Activated naive CD4-positive, alpha-beta T cell treated with anti-CD3 and anti-CD28 coated beads for 36 hours (primary cell): ENCODE measurements around the gene CFAP74. TPM values are rescaled to one million over a fixed set of nuclear protein-coding genes. Genes with fewer than 3 reads are reported as not detected.
A peak's percentile ranks its signal among the peaks of the same experiment; 100 is the strongest.

ENCODE experiments used
- CTCF ChIA-PET: fragments of 350-600 bp; sonication (Branson Sonifier 250); formaldehyde crosslinking; loops from one replicate; lab custom pipeline; 2021; ENCODE audit warnings: antibody characterized with exemption; lab: Charles Lee
- DNase-seq: peaks from one replicate; pipeline ENCODE4 v3.0.0-alpha.2; 2020
- H3K27ac Mint-ChIP-seq: one replicate; pipeline ENCODE4 v1.8.0; 2021; ENCODE audit warnings: mild to moderate bottlenecking, mixed read lengths
- H3K27me3 Mint-ChIP-seq: one replicate; pipeline ENCODE4 v1.8.0; 2021; ENCODE audit warnings: low read depth, mixed read lengths
- H3K36me3 Mint-ChIP-seq: one replicate; pipeline ENCODE4 v1.8.0; 2021; ENCODE audit warnings: low read depth, mixed read lengths
- H3K4me1 Mint-ChIP-seq: one replicate; pipeline ENCODE4 v1.8.0; 2021; ENCODE audit warnings: low read depth, mixed read lengths
- H3K4me3 Mint-ChIP-seq: one replicate; pipeline ENCODE4 v1.8.0; 2021; ENCODE audit warnings: mild to moderate bottlenecking, moderate library complexity, mixed read lengths
- H3K9me3 Mint-ChIP-seq: one replicate; pipeline ENCODE4 v1.8.0; 2021; ENCODE audit warnings: mixed read lengths
- intact Hi-C: fragments of 100-400 bp; cut with micrococcal nuclease; formaldehyde crosslinking; loops from one replicate; pipeline ENCODE4 v1.15.1; 2023
- total RNA-seq, 2 experiments: library from RNA; stranded (reverse); gene quantifications; one replicate each; pipeline ENCODE4 v1.2.3, GENCODE V29; 2021

Gene CFAP74
- total RNA-seq, 2 experiments from 2014 or later: not detected

DNA sequence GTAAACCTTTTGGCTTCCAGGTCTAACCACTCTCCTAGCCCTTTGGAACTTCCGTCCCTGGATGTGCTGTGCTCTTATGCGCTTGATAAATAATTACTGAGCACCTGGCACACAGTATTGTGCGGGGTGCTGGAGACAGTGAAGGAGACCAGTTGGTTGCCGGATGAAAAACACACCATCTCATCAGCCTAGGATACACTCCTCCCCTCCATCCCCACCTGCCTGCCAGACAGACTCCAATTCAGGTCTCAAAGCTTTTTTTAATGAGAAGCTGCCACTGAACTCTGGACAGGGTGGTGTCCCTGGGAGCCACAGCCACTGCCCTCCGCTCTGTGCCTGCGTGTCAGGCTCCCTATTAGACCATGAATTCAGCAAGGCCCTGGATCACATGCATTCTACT is 121.9 kb downstream of the CFAP74 start:
- H3K27ac Mint-ChIP-seq: no peak overlapping the region
- intact Hi-C loops: no loop called here
- H3K4me3 Mint-ChIP-seq: no peak overlapping the region
- H3K4me1 Mint-ChIP-seq: peaks cover 62% of the 10 kb centered on the region
- CTCF ChIA-PET: interaction anchor here (1.2 kb wide), 1 partner anchor 10 kb away, joined by 3 read pairs; no protein-coding TSS in a partner anchor
- peaks cover 10% of the 10 kb centered on the region for H3K36me3 Mint-ChIP-seq
- H3K9me3 Mint-ChIP-seq: no peaks in the 10 kb centered on the region
- no peaks in the 10 kb centered on the region for H3K27me3 Mint-ChIP-seq
- DNase-seq: no peak

DNA sequence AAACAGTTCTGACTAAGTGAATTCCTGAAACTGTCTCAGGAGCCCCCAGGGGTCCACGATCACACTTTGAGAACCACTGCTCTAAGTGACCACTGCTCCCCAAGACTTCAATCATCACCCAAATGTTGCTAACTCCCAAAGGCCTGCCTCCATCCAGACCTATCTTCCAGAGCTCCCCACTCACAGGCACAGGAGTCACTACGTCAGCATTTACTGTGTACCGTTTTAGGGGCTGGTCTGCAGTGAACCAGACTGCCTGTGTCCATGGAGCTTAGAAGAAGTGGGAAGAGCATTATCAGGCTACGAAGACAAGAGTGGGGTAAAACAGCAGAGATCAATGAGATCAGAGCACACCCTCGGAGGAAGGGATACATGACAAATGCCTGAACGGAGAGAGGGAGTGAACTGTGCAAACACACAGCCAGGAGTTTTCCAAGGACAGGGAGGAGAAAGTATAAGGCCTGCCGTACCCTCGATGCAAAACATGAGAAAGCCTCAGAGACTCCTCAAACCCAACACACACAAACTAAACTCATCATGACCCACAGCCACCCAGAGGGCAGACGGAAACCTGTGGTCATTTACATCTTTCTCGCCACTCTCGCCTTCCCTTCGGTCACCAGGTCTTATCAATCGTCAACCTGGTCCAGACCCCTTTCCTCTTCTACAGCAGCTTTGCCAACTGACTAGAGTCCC is 122.8 kb downstream of the CFAP74 start:
- CTCF ChIA-PET: no interaction called here
- intact Hi-C loops: no loop called here
- peaks cover 66% of the 10 kb centered on the region for H3K4me1 Mint-ChIP-seq
- no peaks in the 10 kb centered on the region for H3K9me3 Mint-ChIP-seq
- peaks cover 12% of the 10 kb centered on the region for H3K36me3 Mint-ChIP-seq
- no peak overlapping the region for H3K27ac Mint-ChIP-seq
- H3K27me3 Mint-ChIP-seq: no peaks in the 10 kb centered on the region
- DNase-seq: no peak
- no peak overlapping the region for H3K4me3 Mint-ChIP-seq

DNA sequence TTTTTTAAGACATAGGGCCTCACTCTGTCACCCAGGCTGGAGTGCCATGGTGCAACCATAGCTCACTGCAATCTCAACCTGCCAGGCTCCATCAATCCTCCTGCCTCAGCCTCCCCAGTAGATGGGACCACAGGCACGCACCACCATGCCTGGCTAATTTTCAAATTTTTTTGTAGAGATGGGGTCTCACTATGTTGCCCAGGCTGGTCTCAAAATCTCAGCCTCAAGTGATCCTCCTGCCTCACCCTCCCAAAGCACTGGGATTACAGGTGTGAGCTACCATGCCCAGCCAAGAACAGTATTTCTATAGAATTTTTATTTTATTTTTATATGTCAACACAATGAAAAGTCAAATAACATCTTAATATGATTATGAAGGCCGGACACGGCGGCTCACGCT is 123.6 kb downstream of the CFAP74 start:
- intact Hi-C loops: no loop called here
- H3K36me3 Mint-ChIP-seq: peaks cover 18% of the 10 kb centered on the region
- H3K9me3 Mint-ChIP-seq: no peaks in the 10 kb centered on the region
- no peak overlapping the region for H3K27ac Mint-ChIP-seq
- H3K27me3 Mint-ChIP-seq: no peaks in the 10 kb centered on the region
- CTCF ChIA-PET: interaction anchor here (0.8 kb wide), 1 partner anchor 11 kb away, joined by 3 read pairs; no protein-coding TSS in a partner anchor
- DNase-seq: no peak
- peaks cover 73% of the 10 kb centered on the region for H3K4me1 Mint-ChIP-seq
- no peak overlapping the region for H3K4me3 Mint-ChIP-seq

DNA sequence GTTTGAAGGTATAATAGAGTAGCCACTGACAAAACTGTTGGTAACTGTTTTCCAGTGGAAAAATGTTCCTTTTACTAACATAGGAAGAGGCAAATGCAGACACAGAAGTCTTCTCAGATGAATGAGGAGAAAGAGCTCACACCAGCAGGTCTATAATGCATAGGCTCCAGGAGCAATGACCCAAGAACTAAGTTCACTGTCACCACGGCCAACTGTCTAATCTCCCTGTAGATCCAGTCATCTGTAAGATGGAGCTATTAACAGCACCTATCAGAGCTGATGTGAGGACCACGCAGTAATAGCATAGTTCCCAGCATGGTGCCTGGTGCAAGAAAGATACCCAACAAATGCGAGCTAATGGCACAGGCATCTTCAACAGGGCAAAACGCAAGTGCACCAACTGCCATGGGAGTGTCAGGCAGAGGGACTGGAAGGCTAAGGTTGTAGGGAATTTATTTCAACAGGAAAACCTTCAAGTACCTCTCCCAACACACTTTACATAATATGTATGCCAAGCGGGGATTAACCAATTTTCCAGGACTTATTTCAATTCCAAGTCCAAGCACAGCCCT is 125.6 kb downstream of the CFAP74 start:
- Mint-ChIP-seq H3K9me3 (no peaks in the 10 kb centered on the region), H3K4me3 (no peak overlapping the region), H3K27me3 (no peaks in the 10 kb centered on the region), H3K4me1 (peaks cover 73% of the 10 kb centered on the region), H3K27ac (peak overlapping the region; percentile 27), H3K36me3 (peaks cover 26% of the 10 kb centered on the region)
- CTCF ChIA-PET: no interaction called here
- DNase-seq: no peak
- intact Hi-C loops: no loop called here

DNA sequence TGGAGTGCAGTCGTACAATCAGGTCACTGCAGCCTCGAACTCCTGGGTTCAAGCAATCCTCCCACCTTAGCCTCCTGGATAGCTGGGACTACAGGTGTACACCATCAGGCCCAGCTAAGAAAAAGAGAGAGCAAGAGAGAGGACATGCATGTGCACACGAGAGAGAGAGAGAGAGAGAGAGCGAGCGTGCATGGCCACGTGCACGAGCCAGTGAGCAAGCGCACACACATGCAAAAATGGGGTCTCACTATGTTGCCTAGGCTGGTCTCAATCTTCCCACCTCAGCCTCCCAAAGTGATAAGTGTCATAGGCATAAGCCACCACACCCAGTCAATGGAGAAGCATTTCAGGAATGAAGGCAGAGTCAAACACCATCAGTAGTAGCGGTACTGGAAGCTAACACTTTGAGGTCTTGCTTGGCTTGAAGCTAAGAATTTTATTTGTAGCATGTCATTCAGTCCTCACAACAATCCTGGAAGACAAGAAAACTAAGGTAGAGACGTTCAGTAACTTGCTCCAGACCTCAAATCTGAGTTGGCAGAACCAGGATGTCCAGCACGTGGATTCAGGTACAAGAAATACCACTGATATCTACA is 127.2 kb downstream of the CFAP74 start:
- H3K4me3 Mint-ChIP-seq: no peak overlapping the region
- H3K9me3 Mint-ChIP-seq: no peaks in the 10 kb centered on the region
- intact Hi-C loops: no loop called here

DNA sequence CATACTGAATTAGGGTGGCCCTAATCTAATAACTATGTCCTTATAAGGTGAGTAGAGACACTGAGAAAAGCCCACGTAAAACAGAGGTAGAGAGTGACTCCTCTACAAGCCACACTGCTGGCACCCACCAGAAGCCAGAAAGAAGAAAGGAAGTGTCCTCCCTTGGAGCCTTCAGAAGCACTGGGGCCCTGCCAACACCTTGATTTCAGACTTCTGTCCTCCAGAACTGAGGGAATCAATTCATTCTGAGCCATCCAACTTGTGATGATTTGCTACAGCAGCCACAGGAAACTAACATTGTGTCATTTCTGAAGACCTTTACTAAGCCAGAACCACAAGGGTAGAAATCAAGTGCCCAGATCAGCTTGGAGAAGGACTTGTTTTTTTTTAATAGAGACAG is 127.7 kb downstream of the CFAP74 start:
- peaks cover 38% of the 10 kb centered on the region for H3K36me3 Mint-ChIP-seq
- peak; percentile 58 for DNase-seq
- no peak overlapping the region for H3K4me3 Mint-ChIP-seq
- peak overlapping the region; percentile 32 for H3K27ac Mint-ChIP-seq
- H3K4me1 Mint-ChIP-seq: peaks cover 78% of the 10 kb centered on the region
- H3K9me3 Mint-ChIP-seq: no peaks in the 10 kb centered on the region
- CTCF ChIA-PET: interaction anchor here (0.7 kb wide), 1 partner anchor 30 kb away, joined by 4 read pairs; no protein-coding TSS in a partner anchor
- intact Hi-C loops: no loop called here
- H3K27me3 Mint-ChIP-seq: no peaks in the 10 kb centered on the region

More for the DNA sequence above, 127.2 kb downstream of the CFAP74 start:
- peaks cover 79% of the 10 kb centered on the region for H3K4me1 Mint-ChIP-seq
- CTCF ChIA-PET: interaction anchor here (0.7 kb wide), 1 partner anchor 29 kb away, joined by 4 read pairs; no protein-coding TSS in a partner anchor
- DNase-seq: no peak
- H3K27ac Mint-ChIP-seq: peak overlapping the region; percentile 32
- H3K27me3 Mint-ChIP-seq: no peaks in the 10 kb centered on the region
- H3K36me3 Mint-ChIP-seq: peaks cover 36% of the 10 kb centered on the region

DNA sequence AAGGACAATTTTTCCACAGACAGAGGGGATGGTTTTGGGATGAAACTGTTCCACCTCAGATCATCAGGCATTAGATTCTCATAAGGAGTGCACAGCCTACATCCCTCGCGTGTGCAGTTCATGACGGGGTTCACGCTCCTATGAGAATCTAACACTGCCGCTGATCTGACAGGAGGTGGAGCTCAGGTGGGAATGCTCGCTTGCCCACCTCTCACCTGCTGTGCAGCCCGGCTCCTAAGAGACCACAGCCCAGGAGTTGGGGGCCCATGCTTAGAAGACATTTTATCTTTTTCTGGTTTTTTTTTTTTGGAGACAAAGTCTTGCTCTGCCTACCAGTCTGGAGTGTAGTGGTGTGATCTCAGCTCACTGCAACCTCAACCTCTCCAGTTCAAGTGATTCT is 128.7 kb downstream of the CFAP74 start:
- DNase-seq: no peak
- H3K4me1 Mint-ChIP-seq: peaks cover 76% of the 10 kb centered on the region
- H3K27ac Mint-ChIP-seq: no peak overlapping the region
- H3K9me3 Mint-ChIP-seq: no peaks in the 10 kb centered on the region
- no peak overlapping the region for H3K4me3 Mint-ChIP-seq
- CTCF ChIA-PET: interaction anchor here (0.8 kb wide), 1 partner anchor 26 kb away, joined by 3 read pairs; no protein-coding TSS in a partner anchor
- H3K36me3 Mint-ChIP-seq: peaks cover 40% of the 10 kb centered on the region
- intact Hi-C loops: no loop called here
- H3K27me3 Mint-ChIP-seq: no peaks in the 10 kb centered on the region

DNA sequence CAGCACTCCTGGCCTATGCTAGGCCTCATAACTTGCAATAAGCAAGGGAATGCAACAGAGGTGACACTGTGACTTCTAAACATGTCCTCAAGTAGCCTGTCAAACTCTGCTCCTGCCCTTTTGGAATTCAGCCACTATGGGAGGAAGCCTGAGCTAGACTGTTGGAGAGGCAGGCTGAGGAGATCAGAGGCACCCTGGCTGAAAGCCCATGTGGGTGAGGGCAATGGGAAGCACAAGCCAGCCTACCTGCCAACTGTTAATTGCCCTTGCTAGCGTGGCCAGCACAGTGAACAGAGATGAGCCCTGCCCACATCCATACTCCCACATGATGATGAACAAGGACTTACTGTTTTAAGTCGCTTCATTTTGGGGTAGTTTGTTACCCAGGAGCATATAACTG is 130.4 kb downstream of the CFAP74 start:
- intact Hi-C loops: no loop called here
- no peaks in the 10 kb centered on the region for H3K27me3 Mint-ChIP-seq
- H3K27ac Mint-ChIP-seq: no peak overlapping the region
- peaks cover 70% of the 10 kb centered on the region for H3K4me1 Mint-ChIP-seq
- H3K9me3 Mint-ChIP-seq: no peaks in the 10 kb centered on the region
- CTCF ChIA-PET: interaction anchor here (1.0 kb wide), 1 partner anchor 32 kb away, joined by 3 read pairs; no protein-coding TSS in a partner anchor
- H3K4me3 Mint-ChIP-seq: no peak overlapping the region
- no peak for DNase-seq
- H3K36me3 Mint-ChIP-seq: peaks cover 35% of the 10 kb centered on the region

DNA sequence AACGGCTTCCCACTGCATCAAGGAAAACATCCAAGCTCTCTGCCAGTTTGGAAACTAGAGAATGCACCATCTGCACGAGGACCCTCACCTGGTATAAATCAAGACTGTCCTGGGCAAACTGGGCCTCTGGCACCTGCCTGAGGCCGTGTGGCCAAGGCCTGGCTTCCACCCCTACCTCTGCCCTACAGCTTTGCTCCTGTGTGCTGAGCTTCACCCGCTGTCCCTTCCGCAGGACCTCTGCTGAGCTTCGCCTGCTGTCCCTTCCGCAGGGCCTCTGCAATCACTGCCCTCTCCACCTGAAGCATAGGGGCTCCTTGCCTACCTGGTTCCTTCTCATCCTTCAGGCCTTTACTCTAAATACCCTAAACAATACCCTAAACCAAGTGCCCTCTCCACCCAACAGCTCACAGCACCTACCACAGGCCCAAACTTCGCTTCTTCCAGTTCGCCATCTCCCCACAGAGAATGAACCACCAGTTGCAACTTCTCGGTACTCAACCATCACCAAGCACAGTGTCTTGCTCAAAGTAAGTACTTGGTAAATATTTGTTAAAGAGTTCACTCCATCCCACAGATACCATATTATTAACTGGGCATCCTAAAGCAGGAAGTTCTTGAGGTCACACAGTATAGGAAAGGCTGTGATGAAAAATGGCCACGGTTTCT is 131.1 kb downstream of the CFAP74 start:
- Mint-ChIP-seq H3K9me3 (no peaks in the 10 kb centered on the region), H3K4me1 (peaks cover 66% of the 10 kb centered on the region), H3K36me3 (peaks cover 35% of the 10 kb centered on the region), H3K4me3 (no peak overlapping the region), H3K27me3 (no peaks in the 10 kb centered on the region), H3K27ac (peak overlapping the region; percentile 6)
- CTCF ChIA-PET: interaction anchor here (1.0 to 1.2 kb wide), 2 partner anchors 9 to 33 kb away, joined by 3 read pairs; no protein-coding TSS in a partner anchor
- DNase-seq: no peak
- intact Hi-C loops: no loop called here

Other genes with a start within 250 kb of the CFAP74 start
- gene NADK, start 225.3 kb downstream of the CFAP74 start, total RNA-seq: 10 to 100 TPM; 42.1 to 43.6 TPM
- gene GNB1, start 112.7 kb downstream of the CFAP74 start, total RNA-seq: 100 to 1,000 TPM; 326 to 351 TPM
- under 1 TPM; 0.41 to 0.86 TPM for gene CALML6, start 88.5 kb downstream of the CFAP74 start, total RNA-seq
- gene TMEM52, start 84.5 kb downstream of the CFAP74 start, total RNA-seq: under 1 TPM in 1 of 2 experiments, not detected in 1; 0.99 TPM
- not detected for gene GABRD, start 15.6 kb upstream of the CFAP74 start, total RNA-seq
- gene PRKCZ, start 46.6 kb upstream of the CFAP74 start, total RNA-seq: 1 to 10 TPM; 6.8 to 7.0 TPM
- 10 to 100 TPM; 48.2 to 54.4 TPM for gene FAAP20, start 191.0 kb upstream of the CFAP74 start, total RNA-seq
- 10 to 100 TPM; 25.5 to 26.3 TPM for gene SKI, start 224.5 kb upstream of the CFAP74 start, total RNA-seq